Measurements from ENCODE around the gene DNAJB2.

Gene DNAJB2

GRCh38 chr2:219279151-219279915 lies at the start of gene DNAJB2:
Gene DNAJB2 (plus strand): TSS chr2:219279366. CDS start chr2:219279834, 468 bp downstream.
- peak within 1 kb of the TSS; percentile 92 for H3K4me3 Mint-ChIP-seq
- H3K9me3 Mint-ChIP-seq: no peaks in the 10 kb centered on the region
- no peaks in the 10 kb centered on the region for H3K27me3 Mint-ChIP-seq
- peaks cover 6% of the 10 kb centered on the region for H3K36me3 Mint-ChIP-seq
- peak within 1 kb of the TSS; percentile 96 for H3K27ac Mint-ChIP-seq
- peaks cover 48% of the 10 kb centered on the region for H3K4me1 Mint-ChIP-seq

GRCh38 chr2:219230059-219230540 lies 49.1 kb upstream of the DNAJB2 start:
- peak overlapping the region; percentile 100 for H3K27ac Mint-ChIP-seq
- no peaks in the 10 kb centered on the region for H3K9me3 Mint-ChIP-seq
- no peaks in the 10 kb centered on the region for H3K27me3 Mint-ChIP-seq
- peak overlapping the region; percentile 100 for H3K4me3 Mint-ChIP-seq
- H3K36me3 Mint-ChIP-seq: peaks cover 16% of the 10 kb centered on the region
- peaks cover 63% of the 10 kb centered on the region for H3K4me1 Mint-ChIP-seq

GRCh38 chr2:219234331-219234730 lies 44.8 kb upstream of the DNAJB2 start:
- Mint-ChIP-seq H3K27ac (no peak overlapping the region), H3K27me3 (no peaks in the 10 kb centered on the region), H3K9me3 (no peaks in the 10 kb centered on the region), H3K36me3 (peaks cover 20% of the 10 kb centered on the region), H3K4me1 (peaks cover 40% of the 10 kb centered on the region), H3K4me3 (no peak overlapping the region)

GRCh38 chr2:219243291-219243761 lies 35.8 kb upstream of the DNAJB2 start:
- Mint-ChIP-seq H3K4me3 (peak overlapping the region; percentile 55), H3K9me3 (no peaks in the 10 kb centered on the region), H3K36me3 (no peaks in the 10 kb centered on the region), H3K27me3 (no peaks in the 10 kb centered on the region), H3K4me1 (peaks cover 45% of the 10 kb centered on the region), H3K27ac (no peak overlapping the region)

- Mint-ChIP-seq H3K9me3 (no peaks in the 10 kb centered on the region), H3K27me3 (no peaks in the 10 kb centered on the region), H3K4me3 (peak overlapping the region; percentile 98), H3K36me3 (peaks cover 4% of the 10 kb centered on the region), H3K4me1 (peaks cover 59% of the 10 kb centered on the region), H3K27ac (peak overlapping the region; percentile 97)
These were observed 34.4 kb upstream of the DNAJB2 start for GRCh38 chr2:219244789-219245147.

GRCh38 chr2:219245148-219245898 lies 33.8 kb upstream of the DNAJB2 start, which contains the start of the genes GLB1L and STK16:
Gene GLB1L (minus strand): TSS chr2:219245444. CDS start chr2:219243573, 1,871 bp downstream.
Gene STK16 (plus strand): TSS chr2:219245479. CDS start chr2:219246000, 521 bp downstream.
- Mint-ChIP-seq H3K9me3 (no peaks in the 10 kb centered on the region), H3K27ac (peak within 1 kb of the TSS; percentile 97), H3K4me3 (peak within 1 kb of the TSS; percentile 98), H3K4me1 (peaks cover 65% of the 10 kb centered on the region), H3K27me3 (no peaks in the 10 kb centered on the region), H3K36me3 (peaks cover 7% of the 10 kb centered on the region)

- peaks cover 70% of the 10 kb centered on the region for H3K4me1 Mint-ChIP-seq
- H3K9me3 Mint-ChIP-seq: no peaks in the 10 kb centered on the region
- H3K36me3 Mint-ChIP-seq: peaks cover 11% of the 10 kb centered on the region
- peak overlapping the region; percentile 98 for H3K4me3 Mint-ChIP-seq
- H3K27me3 Mint-ChIP-seq: no peaks in the 10 kb centered on the region
- peak overlapping the region; percentile 97 for H3K27ac Mint-ChIP-seq
These were observed 33.3 kb upstream of the DNAJB2 start for GRCh38 chr2:219245899-219246230.

- H3K4me3 Mint-ChIP-seq: peak overlapping the region; percentile 98
- H3K27me3 Mint-ChIP-seq: no peaks in the 10 kb centered on the region
- H3K27ac Mint-ChIP-seq: peak overlapping the region; percentile 97
- H3K9me3 Mint-ChIP-seq: no peaks in the 10 kb centered on the region
- peaks cover 14% of the 10 kb centered on the region for H3K36me3 Mint-ChIP-seq
- peaks cover 74% of the 10 kb centered on the region for H3K4me1 Mint-ChIP-seq
These were observed 32.6 kb upstream of the DNAJB2 start for GRCh38 chr2:219246559-219246958.

GRCh38 chr2:219247678-219248642 lies 31.2 kb upstream of the DNAJB2 start:
- Mint-ChIP-seq H3K4me3 (peak overlapping the region; percentile 68), H3K9me3 (no peaks in the 10 kb centered on the region), H3K4me1 (peaks cover 82% of the 10 kb centered on the region), H3K36me3 (peaks cover 16% of the 10 kb centered on the region), H3K27me3 (no peaks in the 10 kb centered on the region), H3K27ac (peak overlapping the region; percentile 74)

- no peaks in the 10 kb centered on the region for H3K27me3 Mint-ChIP-seq
- H3K36me3 Mint-ChIP-seq: peaks cover 16% of the 10 kb centered on the region
- peaks cover 79% of the 10 kb centered on the region for H3K4me1 Mint-ChIP-seq
- H3K4me3 Mint-ChIP-seq: peak overlapping the region; percentile 85
- H3K27ac Mint-ChIP-seq: peak overlapping the region; percentile 86
- H3K9me3 Mint-ChIP-seq: no peaks in the 10 kb centered on the region
These were observed 30.3 kb upstream of the DNAJB2 start for GRCh38 chr2:219248845-219249202.

GRCh38 chr2:219249203-219249980 lies 29.8 kb upstream of the DNAJB2 start:
- H3K27ac Mint-ChIP-seq: peak overlapping the region; percentile 86
- peaks cover 16% of the 10 kb centered on the region for H3K36me3 Mint-ChIP-seq
- H3K4me3 Mint-ChIP-seq: peak overlapping the region; percentile 85
- H3K27me3 Mint-ChIP-seq: no peaks in the 10 kb centered on the region
- no peaks in the 10 kb centered on the region for H3K9me3 Mint-ChIP-seq
- peaks cover 75% of the 10 kb centered on the region for H3K4me1 Mint-ChIP-seq

GRCh38 chr2:219250049-219250781 lies 29.0 kb upstream of the DNAJB2 start:
- peak overlapping the region; percentile 86 for H3K27ac Mint-ChIP-seq

GRCh38 chr2:219251656-219252055 lies 27.5 kb upstream of the DNAJB2 start:
- H3K27ac Mint-ChIP-seq: peak overlapping the region; percentile 96
- H3K4me3 Mint-ChIP-seq: peak overlapping the region; percentile 87
- H3K9me3 Mint-ChIP-seq: no peaks in the 10 kb centered on the region
- H3K36me3 Mint-ChIP-seq: peaks cover 16% of the 10 kb centered on the region
- no peaks in the 10 kb centered on the region for H3K27me3 Mint-ChIP-seq
- H3K4me1 Mint-ChIP-seq: peaks cover 70% of the 10 kb centered on the region

More at GRCh38 chr2:219250049-219250781, 29.0 kb upstream of the DNAJB2 start:
- no peaks in the 10 kb centered on the region for H3K27me3 Mint-ChIP-seq
- peak overlapping the region; percentile 85 for H3K4me3 Mint-ChIP-seq
- peaks cover 16% of the 10 kb centered on the region for H3K36me3 Mint-ChIP-seq
- H3K4me1 Mint-ChIP-seq: peaks cover 71% of the 10 kb centered on the region
- no peaks in the 10 kb centered on the region for H3K9me3 Mint-ChIP-seq

- H3K27ac Mint-ChIP-seq: peak overlapping the region; percentile 96
- no peaks in the 10 kb centered on the region for H3K27me3 Mint-ChIP-seq
- peaks cover 16% of the 10 kb centered on the region for H3K36me3 Mint-ChIP-seq
- no peaks in the 10 kb centered on the region for H3K9me3 Mint-ChIP-seq
- peaks cover 66% of the 10 kb centered on the region for H3K4me1 Mint-ChIP-seq
- peak overlapping the region; percentile 87 for H3K4me3 Mint-ChIP-seq
These were observed 27.1 kb upstream of the DNAJB2 start for GRCh38 chr2:219252084-219252483.
